ENCODE data around the gene CSF1.

- TF ChIP-seq POLR2AphosphoS5 (IDR thresholded peaks at IDR 0.05; ENCODE audit: low read depth, low read length): no peak
- TF ChIP-seq MAX (IDR thresholded peaks at IDR 0.05; ENCODE audit: low read depth): no peak
- TF ChIP-seq CTCF (IDR thresholded peaks at IDR 0.05): no peak
Measured at GRCh38 chr1:109898842-109899241, 11.8 kb upstream of the CSF1 start.

Data from SK-N-SH (cell line).